NCI-H128 (cell line): ENCODE measurements around the gene LRRC9.
"Not testable (repeated sequence)": the region's sequence is repeated elsewhere in the genome, so short reads cannot be mapped to it uniquely, and the experiment has no call there.

Experiments
- DNase-seq: peaks from one replicate; lab custom pipeline; 2025; ENCODE audit not compliant: unreplicated experiment; lab: John Stamatoyannopoulos, UW

Gene LRRC9

GRCh38 chr14:60058087-60058486 is 138.1 kb downstream of the LRRC9 start:
- DNase-seq, result no peak

- DNase-seq, result no peak
Measured at GRCh38 chr14:60061371-60061770, 141.4 kb downstream of the LRRC9 start.

GRCh38 chr14:60064491-60065072 is 144.6 kb downstream of the LRRC9 start:
- DNase-seq, result no peak

- no peak for DNase-seq
Measured at GRCh38 chr14:60067882-60068281, 147.9 kb downstream of the LRRC9 start.

GRCh38 chr14:60079723-60080122 is 159.8 kb downstream of the LRRC9 start:
- DNase-seq, result no peak

GRCh38 chr14:60085085-60085484 is 165.1 kb downstream of the LRRC9 start:
- DNase-seq, result no peak

- DNase-seq, result no peak
Measured at GRCh38 chr14:60085693-60086092, 165.7 kb downstream of the LRRC9 start.

GRCh38 chr14:60087668-60088067 is 167.7 kb downstream of the LRRC9 start:
- DNase-seq, result no peak

- no peak for DNase-seq
Measured at GRCh38 chr14:60089221-60089620, 169.3 kb downstream of the LRRC9 start.

- DNase-seq, result peak; percentile 41
Measured at GRCh38 chr14:60090864-60091519, 171.0 kb downstream of the LRRC9 start.

GRCh38 chr14:60091550-60092525 is 171.9 kb downstream of the LRRC9 start, which contains the start of gene PCNX4:
Gene PCNX4, plus strand, starts transcription at chr14:60091923. Its CDS starts 15,716 bp downstream, at chr14:60107639.
- DNase-seq, result peak; percentile 97

GRCh38 chr14:60092526-60092920 is 172.6 kb downstream of the LRRC9 start:
- no peak for DNase-seq

- DNase-seq, result no peak
Measured at GRCh38 chr14:60093080-60093479, 173.1 kb downstream of the LRRC9 start.

- no peak for DNase-seq
Measured at GRCh38 chr14:60093606-60094005, 173.7 kb downstream of the LRRC9 start.

GRCh38 chr14:60094306-60094897 is 174.5 kb downstream of the LRRC9 start:
- no peak for DNase-seq

- no peak for DNase-seq
Measured at GRCh38 chr14:60095231-60095630, 175.3 kb downstream of the LRRC9 start.

- DNase-seq, result no peak
Measured at GRCh38 chr14:60095781-60096450, 176.0 kb downstream of the LRRC9 start.

GRCh38 chr14:60097974-60098373 is 178.0 kb downstream of the LRRC9 start:
- DNase-seq, result no peak

- DNase-seq, result not testable (repeated sequence)
Measured at GRCh38 chr14:60099855-60100254, 179.9 kb downstream of the LRRC9 start.

GRCh38 chr14:60101786-60102185 is 181.8 kb downstream of the LRRC9 start:
- DNase-seq, result no peak

- no peak for DNase-seq
Measured at GRCh38 chr14:60102389-60102788, 182.4 kb downstream of the LRRC9 start.
